ENCODE measurements around the gene LOX. TPM values are rescaled to one million over a fixed set of nuclear protein-coding genes. Genes with fewer than 3 reads are reported as not detected.

Gene LOX
- total RNA-seq, 4 donors from 2014 or later: 29.3 to 76.5 (median 33.2) TPM

DNA sequence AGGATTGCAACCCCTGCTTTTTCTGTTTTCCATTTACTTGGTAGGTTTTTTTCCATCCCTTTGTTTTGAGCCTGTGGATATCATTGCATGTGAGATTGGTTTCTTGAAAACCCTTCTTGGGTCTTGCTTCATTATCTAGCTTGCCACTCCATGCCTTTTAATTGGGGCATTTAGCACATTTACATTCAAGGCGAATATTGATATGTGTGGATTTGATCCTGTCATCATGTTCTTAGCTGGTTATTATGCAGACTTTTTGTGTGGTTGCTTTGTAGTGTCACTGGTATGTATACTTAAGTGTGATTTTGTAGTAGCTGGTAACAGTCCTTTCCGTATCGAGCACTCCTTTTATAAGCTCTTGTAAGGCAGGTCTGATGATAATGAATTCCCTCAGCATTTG, 26.5 kb downstream of the LOX start:
- ATAC-seq (ENCODE audit: low FRiP score) (no peak), DNase-seq (ENCODE audit: low spot score) (no peak)
- TF ChIP-seq, protein P1, sequence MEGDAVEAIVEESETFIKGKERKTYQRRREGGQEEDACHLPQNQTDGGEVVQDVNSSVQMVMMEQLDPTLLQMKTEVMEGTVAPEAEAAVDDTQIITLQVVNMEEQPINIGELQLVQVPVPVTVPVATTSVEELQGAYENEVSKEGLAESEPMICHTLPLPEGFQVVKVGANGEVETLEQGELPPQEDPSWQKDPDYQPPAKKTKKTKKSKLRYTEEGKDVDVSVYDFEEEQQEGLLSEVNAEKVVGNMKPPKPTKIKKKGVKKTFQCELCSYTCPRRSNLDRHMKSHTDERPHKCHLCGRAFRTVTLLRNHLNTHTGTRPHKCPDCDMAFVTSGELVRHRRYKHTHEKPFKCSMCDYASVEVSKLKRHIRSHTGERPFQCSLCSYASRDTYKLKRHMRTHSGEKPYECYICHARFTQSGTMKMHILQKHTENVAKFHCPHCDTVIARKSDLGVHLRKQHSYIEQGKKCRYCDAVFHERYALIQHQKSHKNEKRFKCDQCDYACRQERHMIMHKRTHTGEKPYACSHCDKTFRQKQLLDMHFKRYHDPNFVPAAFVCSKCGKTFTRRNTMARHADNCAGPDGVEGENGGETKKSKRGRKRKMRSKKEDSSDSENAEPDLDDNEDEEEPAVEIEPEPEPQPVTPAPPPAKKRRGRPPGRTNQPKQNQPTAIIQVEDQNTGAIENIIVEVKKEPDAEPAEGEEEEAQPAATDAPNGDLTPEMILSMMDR (IDR thresholded peaks at IDR 0.05): no peak

DNA sequence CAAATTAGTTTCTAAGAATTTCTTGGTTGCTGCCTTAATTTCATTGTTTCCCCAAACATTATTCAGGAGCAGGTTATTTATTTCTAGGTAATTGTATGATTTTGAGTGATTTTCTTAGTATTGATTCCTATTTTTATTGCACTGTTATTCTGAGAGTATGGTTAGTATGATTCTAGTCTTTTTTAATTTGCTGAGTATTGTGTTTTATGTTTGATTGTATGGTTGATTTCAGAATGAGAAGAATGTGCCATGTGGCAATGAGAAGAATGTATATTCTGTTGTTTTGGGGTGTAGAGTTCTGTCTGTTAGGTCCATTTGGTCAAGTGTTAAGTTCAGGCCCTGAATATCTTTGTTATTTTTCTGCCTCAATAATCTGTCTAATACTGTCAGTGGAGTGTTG, 27.1 kb downstream of the LOX start:
- DNase-seq (ENCODE audit: low spot score) (no peak), ATAC-seq (ENCODE audit: low FRiP score) (no peak)
- TF ChIP-seq, protein P1 (IDR thresholded peaks at IDR 0.05): no peak

DNA sequence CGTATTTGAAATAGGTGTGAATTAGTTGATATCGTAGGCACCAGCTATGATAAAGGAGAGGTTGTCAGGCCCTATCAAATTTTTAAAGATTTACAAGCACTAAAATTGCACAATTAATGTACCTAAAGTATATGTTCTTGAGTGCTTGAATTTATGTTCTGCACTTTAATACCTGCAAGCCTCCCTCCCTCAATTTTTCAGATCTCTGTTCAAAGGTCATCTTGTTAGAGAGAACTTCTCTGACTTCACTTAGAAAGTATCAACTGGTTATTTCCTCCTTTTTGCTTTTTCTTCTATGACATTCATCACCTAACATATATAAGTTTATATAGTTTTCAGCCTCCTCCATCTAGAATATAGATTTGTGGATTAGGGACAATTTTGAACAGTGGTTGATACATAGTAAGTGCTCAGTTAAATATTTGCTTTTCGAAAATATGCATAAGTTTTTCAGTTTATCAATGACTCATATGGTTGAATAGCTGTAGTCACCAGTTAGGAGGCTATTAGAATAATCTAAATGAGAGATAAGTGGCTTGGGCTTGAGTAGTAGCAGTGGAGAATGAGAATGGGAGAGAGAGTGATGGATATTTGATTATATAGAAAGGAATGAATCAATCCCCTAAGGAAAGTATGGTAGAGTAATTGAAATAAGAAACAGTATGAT, 37.3 kb downstream of the LOX start:
- DNase-seq (ENCODE audit: low spot score): no peak
- ATAC-seq (ENCODE audit: low FRiP score): no peak
- TF ChIP-seq, protein P1 (IDR thresholded peaks at IDR 0.05): no peak

DNA sequence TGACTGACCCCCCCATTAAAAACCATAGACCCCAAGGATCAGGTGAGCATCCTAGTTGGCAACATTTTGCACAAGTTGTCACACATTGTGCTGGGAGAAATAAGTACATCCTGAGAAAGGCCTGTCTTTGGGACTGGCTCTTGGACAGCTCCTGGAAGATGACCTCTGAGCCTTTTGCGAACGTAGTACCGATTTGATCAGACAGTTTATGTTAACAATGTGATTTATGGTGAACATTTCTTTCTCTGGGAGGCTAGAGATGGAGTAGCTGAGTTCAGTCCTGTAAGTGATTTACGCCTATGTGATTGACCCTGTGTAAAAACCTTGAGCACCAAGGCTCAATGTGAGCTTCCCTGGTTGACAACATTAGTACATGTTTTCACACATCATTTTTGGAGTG, 41.7 kb downstream of the LOX start:
- TF ChIP-seq, protein P1 (IDR thresholded peaks at IDR 0.05): no peak
- DNase-seq (ENCODE audit: low spot score) (no peak), ATAC-seq (ENCODE audit: low FRiP score) (no peak)

DNA sequence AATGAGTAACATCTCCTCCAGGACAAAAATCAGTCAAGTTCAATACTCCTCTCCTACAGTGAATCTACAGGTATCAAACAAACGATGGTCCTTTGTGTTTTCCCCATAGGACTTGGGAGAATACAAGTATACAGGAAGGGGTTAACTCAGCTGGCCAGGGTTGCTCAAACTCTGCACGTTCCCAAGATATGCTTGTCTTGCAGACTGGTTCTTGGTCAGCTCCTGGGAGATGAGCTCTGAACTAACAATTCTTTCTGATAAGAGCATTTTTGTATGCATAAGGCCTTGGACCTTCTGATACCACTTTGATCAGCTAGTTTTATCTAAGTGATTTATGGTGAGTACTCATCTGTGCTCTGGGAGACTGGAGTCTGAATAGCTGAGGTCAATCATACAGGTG, 42.1 kb downstream of the LOX start:
- ATAC-seq (ENCODE audit: low FRiP score) (no peak), DNase-seq (ENCODE audit: low spot score) (no peak)
- TF ChIP-seq, protein P1 (IDR thresholded peaks at IDR 0.05): no peak

DNA sequence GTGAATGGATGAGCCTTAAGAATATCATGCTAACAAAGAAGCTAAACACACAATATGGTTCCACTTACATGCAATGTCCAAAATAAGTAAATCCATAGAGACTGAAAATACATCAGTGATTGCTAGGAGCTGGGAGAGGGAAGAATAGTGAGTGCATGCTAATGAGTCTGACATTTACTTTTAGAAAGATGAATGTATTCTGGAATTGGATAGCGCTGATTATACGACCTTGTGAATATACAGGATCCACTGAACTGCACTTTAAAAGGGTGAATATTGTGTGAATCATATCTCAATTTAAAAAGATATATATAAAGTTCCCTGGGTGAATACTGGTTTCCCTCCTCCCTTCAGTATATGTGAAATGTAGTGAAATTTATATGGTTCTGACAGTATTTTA, 46.2 kb downstream of the LOX start:
- ATAC-seq (ENCODE audit: low FRiP score) (no peak), DNase-seq (ENCODE audit: low spot score) (no peak)
- TF ChIP-seq, protein P1 (IDR thresholded peaks at IDR 0.05): no peak

DNA sequence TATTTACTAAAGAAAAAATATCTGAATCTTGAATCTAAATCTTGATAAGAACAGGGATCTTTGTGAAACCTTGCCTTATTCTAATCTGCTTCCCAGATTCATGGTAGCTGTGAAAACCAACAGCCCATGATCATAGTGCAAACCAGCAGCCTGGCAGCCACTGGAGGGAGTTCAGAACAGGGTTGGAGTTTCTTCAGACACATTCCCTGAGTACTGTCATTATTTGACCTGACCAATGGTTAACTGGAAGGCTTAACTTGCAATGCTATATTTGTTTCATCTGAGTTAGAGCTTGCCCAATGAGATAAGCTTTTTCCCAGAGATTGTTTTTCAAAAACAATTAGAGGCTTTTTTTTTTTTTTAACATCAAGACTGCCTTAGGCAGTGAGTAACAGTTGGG, 47.8 kb downstream of the LOX start:
- ATAC-seq (ENCODE audit: low FRiP score): no peak
- DNase-seq (ENCODE audit: low spot score): no peak
- TF ChIP-seq, protein P1 (IDR thresholded peaks at IDR 0.05): no peak

All from omental fat pad (tissue), 4 donors.